ENCODE data around the gene AK5. TPM values are rescaled to one million over a fixed set of nuclear protein-coding genes. Genes with fewer than 3 reads are reported as not detected.

Gene AK5
- total and polyA plus RNA-seq, 2 experiments from 2014 or later = 8.8 to 12.2 TPM

GRCh38 chr1:77494026-77494425 is 212.2 kb downstream of the AK5 start:
- Mint-ChIP-seq H3K27me3 (ENCODE audit: insufficient read depth, low read depth, poor library complexity) (peaks cover 1% of the 10 kb centered on the region), H3K9me3 (peaks cover 6% of the 10 kb centered on the region; the same call in 2 of the 3 replicates), H3K36me3 (ENCODE audit: low read depth) (peaks cover 6% of the 10 kb centered on the region), H3K4me1 (peaks cover 8% of the 10 kb centered on the region), H3K4me3 (no peak overlapping the region), H3K27ac (no peak overlapping the region)
- no peaks in the 10 kb centered on the region for H3K27me3 ChIP-seq (ENCODE audit: insufficient read depth)
- DNase-seq (ENCODE audit: low spot score) (no peak), ATAC-seq (no peak)
- no peak overlapping the region for H3K4me2 ChIP-seq
- H3K9me2 ChIP-seq (ENCODE audit: insufficient read depth) = no peaks in the 10 kb centered on the region
- no peak overlapping the region for H2AFZ ChIP-seq
- H3K4me3 ChIP-seq = no peak overlapping the region
- no peaks in the 10 kb centered on the region for H4K20me1 ChIP-seq (replicated peaks; ENCODE audit: insufficient read depth)
- TF ChIP-seq JUNB (IDR thresholded peaks at IDR 0.05; ENCODE audit: unreplicated experiment) = no peak
- TF ChIP-seq EZH2 (IDR thresholded peaks at IDR 0.05; ENCODE audit: low read depth, unreplicated experiment) = no peak
- TF ChIP-seq ZNF114 (CRISPR knock-in tag; IDR thresholded peaks at IDR 0.05) = no peak
- TF ChIP-seq EZH2phosphoT487 (IDR thresholded peaks at IDR 0.05; ENCODE audit: unreplicated experiment) = no peak
- TF ChIP-seq STAT1 (IDR thresholded peaks at IDR 0.05; ENCODE audit: unreplicated experiment) = no peak
- TF ChIP-seq CREB1 (CRISPR knock-in tag; IDR thresholded peaks at IDR 0.05; ENCODE audit: low read depth) = no peak
- TF ChIP-seq, protein P1, sequence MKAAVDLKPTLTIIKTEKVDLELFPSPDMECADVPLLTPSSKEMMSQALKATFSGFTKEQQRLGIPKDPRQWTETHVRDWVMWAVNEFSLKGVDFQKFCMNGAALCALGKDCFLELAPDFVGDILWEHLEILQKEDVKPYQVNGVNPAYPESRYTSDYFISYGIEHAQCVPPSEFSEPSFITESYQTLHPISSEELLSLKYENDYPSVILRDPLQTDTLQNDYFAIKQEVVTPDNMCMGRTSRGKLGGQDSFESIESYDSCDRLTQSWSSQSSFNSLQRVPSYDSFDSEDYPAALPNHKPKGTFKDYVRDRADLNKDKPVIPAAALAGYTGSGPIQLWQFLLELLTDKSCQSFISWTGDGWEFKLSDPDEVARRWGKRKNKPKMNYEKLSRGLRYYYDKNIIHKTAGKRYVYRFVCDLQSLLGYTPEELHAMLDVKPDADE (IDR thresholded peaks at IDR 0.05) = no peak
- TF ChIP-seq, protein P2, sequence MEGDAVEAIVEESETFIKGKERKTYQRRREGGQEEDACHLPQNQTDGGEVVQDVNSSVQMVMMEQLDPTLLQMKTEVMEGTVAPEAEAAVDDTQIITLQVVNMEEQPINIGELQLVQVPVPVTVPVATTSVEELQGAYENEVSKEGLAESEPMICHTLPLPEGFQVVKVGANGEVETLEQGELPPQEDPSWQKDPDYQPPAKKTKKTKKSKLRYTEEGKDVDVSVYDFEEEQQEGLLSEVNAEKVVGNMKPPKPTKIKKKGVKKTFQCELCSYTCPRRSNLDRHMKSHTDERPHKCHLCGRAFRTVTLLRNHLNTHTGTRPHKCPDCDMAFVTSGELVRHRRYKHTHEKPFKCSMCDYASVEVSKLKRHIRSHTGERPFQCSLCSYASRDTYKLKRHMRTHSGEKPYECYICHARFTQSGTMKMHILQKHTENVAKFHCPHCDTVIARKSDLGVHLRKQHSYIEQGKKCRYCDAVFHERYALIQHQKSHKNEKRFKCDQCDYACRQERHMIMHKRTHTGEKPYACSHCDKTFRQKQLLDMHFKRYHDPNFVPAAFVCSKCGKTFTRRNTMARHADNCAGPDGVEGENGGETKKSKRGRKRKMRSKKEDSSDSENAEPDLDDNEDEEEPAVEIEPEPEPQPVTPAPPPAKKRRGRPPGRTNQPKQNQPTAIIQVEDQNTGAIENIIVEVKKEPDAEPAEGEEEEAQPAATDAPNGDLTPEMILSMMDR (conservative IDR thresholded peaks at IDR 0.05; ENCODE audit: low read depth in 2 of 2) = no peak
- TF ChIP-seq, protein P3, sequence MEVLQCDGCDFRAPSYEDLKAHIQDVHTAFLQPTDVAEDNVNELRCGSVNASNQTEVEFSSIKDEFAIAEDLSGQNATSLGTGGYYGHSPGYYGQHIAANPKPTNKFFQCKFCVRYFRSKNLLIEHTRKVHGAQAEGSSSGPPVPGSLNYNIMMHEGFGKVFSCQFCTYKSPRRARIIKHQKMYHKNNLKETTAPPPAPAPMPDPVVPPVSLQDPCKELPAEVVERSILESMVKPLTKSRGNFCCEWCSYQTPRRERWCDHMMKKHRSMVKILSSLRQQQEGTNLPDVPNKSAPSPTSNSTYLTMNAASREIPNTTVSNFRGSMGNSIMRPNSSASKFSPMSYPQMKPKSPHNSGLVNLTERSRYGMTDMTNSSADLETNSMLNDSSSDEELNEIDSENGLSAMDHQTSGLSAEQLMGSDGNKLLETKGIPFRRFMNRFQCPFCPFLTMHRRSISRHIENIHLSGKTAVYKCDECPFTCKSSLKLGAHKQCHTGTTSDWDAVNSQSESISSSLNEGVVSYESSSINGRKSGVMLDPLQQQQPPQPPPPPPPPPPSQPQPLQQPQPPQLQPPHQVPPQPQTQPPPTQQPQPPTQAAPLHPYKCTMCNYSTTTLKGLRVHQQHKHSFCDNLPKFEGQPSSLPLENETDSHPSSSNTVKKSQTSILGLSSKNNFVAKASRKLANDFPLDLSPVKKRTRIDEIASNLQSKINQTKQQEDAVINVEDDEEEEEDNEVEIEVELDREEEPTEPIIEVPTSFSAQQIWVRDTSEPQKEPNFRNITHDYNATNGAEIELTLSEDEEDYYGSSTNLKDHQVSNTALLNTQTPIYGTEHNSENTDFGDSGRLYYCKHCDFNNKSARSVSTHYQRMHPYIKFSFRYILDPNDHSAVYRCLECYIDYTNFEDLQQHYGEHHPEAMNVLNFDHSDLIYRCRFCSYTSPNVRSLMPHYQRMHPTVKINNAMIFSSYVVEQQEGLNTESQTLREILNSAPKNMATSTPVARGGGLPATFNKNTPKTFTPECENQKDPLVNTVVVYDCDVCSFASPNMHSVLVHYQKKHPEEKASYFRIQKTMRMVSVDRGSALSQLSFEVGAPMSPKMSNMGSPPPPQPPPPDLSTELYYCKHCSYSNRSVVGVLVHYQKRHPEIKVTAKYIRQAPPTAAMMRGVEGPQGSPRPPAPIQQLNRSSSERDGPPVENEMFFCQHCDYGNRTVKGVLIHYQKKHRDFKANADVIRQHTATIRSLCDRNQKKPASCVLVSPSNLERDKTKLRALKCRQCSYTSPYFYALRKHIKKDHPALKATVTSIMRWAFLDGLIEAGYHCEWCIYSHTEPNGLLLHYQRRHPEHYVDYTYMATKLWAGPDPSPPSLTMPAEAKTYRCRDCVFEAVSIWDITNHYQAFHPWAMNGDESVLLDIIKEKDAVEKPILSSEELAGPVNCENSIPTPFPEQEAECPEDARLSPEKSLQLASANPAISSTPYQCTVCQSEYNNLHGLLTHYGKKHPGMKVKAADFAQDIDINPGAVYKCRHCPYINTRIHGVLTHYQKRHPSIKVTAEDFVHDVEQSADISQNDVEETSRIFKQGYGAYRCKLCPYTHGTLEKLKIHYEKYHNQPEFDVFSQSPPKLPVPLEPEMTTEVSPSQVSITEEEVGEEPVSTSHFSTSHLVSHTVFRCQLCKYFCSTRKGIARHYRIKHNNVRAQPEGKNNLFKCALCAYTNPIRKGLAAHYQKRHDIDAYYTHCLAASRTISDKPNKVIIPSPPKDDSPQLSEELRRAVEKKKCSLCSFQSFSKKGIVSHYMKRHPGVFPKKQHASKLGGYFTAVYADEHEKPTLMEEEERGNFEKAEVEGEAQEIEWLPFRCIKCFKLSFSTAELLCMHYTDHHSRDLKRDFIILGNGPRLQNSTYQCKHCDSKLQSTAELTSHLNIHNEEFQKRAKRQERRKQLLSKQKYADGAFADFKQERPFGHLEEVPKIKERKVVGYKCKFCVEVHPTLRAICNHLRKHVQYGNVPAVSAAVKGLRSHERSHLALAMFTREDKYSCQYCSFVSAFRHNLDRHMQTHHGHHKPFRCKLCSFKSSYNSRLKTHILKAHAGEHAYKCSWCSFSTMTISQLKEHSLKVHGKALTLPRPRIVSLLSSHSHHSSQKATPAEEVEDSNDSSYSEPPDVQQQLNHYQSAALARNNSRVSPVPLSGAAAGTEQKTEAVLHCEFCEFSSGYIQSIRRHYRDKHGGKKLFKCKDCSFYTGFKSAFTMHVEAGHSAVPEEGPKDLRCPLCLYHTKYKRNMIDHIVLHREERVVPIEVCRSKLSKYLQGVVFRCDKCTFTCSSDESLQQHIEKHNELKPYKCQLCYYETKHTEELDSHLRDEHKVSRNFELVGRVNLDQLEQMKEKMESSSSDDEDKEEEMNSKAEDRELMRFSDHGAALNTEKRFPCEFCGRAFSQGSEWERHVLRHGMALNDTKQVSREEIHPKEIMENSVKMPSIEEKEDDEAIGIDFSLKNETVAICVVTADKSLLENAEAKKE (CRISPR knock-in tag; IDR thresholded peaks at IDR 0.05) = no peak
- no peak for TF ChIP-seq NANOG (IDR thresholded peaks at IDR 0.05; ENCODE audit: borderline replicate concordance)
- TF ChIP-seq ZNF331 (CRISPR knock-in tag; IDR thresholded peaks at IDR 0.05; ENCODE audit: low read depth) = no peak
- TF ChIP-seq POLR2AphosphoS5 (IDR thresholded peaks at IDR 0.05; ENCODE audit: low read depth) = no peak
- no peaks in the 10 kb centered on the region for H3F3A ChIP-seq (replicated peaks; ENCODE audit: low read depth)
- no peak overlapping the region for H3K27ac ChIP-seq (ENCODE audit: low read depth)
- no peaks in the 10 kb centered on the region for H3K36me3 ChIP-seq (ENCODE audit: insufficient read depth)
- H3K79me2 ChIP-seq (replicated peaks; ENCODE audit: insufficient read depth) = no peaks in the 10 kb centered on the region
- H3K4me1 ChIP-seq (ENCODE audit: insufficient read depth) = 0 out of 2 replicates have a peak, but pooled peaks cover 3% of the 10 kb centered on the region

Measured in GM23338 (cell line).